Ascending aorta (tissue), 2 donors: ENCODE measurements around the gene SGCD. TPM values are rescaled to one million over a fixed set of nuclear protein-coding genes. Genes with fewer than 3 reads are reported as not detected.

ENCODE experiments used
- DNase-seq, 2 donors: peaks; one replicate each; pipeline ENCODE4 v3.0.0-alpha.2; 2019; ENCODE audit warnings: low spot score in 2 of 2
- H3K27ac ChIP-seq, 2 donors: fragments of 200-600 bp; sonication (generic); one replicate each; pipeline ENCODE4 v1.5.1; 2016 to 2017; ENCODE audit warnings: mild to moderate bottlenecking in 1 of 2
- H3K27me3 ChIP-seq: fragments of 200-600 bp; sonication (generic); one replicate; pipeline ENCODE4 v1.5.1; 2017
- H3K36me3 ChIP-seq, 2 donors: fragments of 200-600 bp; sonication (generic); one replicate each; pipeline ENCODE4 v1.5.1; 2016
- H3K4me1 ChIP-seq, 2 donors: fragments of 200-600 bp; sonication (generic); one replicate each; pipeline ENCODE4 v1.5.1; 2016 to 2017; ENCODE audit warnings: mild to moderate bottlenecking in 1 of 2
- H3K4me3 ChIP-seq, 2 donors: fragments of 200-600 bp; sonication (generic); one replicate each; pipeline ENCODE4 v1.5.1; 2016 to 2017; ENCODE audit warnings: mild to moderate bottlenecking in 1 of 2
- H3K9me3 ChIP-seq, 2 donors: fragments of 200-600 bp; sonication (generic); one replicate each; pipeline ENCODE4 v1.5.1; 2016
- intact Hi-C: fragments of 100-400 bp; cut with DNase I; formaldehyde crosslinking; loops from one replicate; pipeline ENCODE4 v1.15.1; 2023
- total RNA-seq: library from RNA; depleted of rRNA; stranded (reverse); fragments of >200 nt; gene quantifications from one replicate; pipeline ENCODE4 v1.1.0, GENCODE V29; 2016
- TF ChIP-seq, protein P1 (sequence below), 3 experiments: fragments of 200-600 bp in 2 of 3; fragments of 450-650 bp in 1 of 3; sonication (generic) in 2 of 3; IDR thresholded peaks; one replicate each; pipeline ENCODE4 v1.5.1; 2016 to 2019; ENCODE audit warnings: antibody characterized with exemption in 3 of 3, mild to moderate bottlenecking in 1 of 3, moderate library complexity in 1 of 3

Gene SGCD
- 4.0 TPM for total RNA-seq

DNA sequence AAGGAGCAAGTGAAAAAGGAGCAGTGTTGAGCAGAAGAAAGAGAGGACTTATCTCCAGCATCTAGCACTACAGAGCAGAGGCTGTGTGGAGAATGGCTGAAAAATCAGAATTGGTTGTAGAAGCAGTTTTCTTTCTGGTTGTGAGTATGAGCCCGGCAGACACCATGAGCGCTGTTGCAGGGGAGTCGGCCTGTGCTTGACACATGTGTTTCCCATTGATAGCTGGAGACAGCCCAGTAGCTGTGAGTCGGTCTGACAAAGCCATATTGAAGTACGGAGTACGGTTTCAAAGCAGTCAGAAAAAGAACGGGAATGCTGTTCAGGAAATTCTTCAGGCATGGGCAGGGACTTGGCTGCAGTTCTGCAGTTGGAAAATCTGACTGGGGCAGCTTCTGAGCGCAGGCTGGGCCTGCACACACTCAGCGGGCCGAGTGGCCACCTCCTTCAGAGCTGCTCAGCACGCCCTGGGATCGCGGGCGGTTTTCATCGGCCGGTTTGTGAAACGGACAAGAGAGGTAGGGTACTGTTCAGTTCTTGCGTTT is at the start of gene SGCD:
SGCD (plus strand) TSS at position 447 of the 542 bp plus-strand sequence.
- Histone ChIP-seq H3K4me3 (peak within 1 kb of the TSS; percentile 48 to 80), H3K9me3 (no peaks in the 10 kb centered on the region), H3K36me3 (no peaks in the 10 kb centered on the region), H3K27me3 (no peaks in the 10 kb centered on the region), H3K4me1 (peaks cover 0 to 14% of the 10 kb centered on the region in 2 donors), H3K27ac (peak within 1 kb of the TSS; percentile 81 to 86)
- TF ChIP-seq, protein P1, sequence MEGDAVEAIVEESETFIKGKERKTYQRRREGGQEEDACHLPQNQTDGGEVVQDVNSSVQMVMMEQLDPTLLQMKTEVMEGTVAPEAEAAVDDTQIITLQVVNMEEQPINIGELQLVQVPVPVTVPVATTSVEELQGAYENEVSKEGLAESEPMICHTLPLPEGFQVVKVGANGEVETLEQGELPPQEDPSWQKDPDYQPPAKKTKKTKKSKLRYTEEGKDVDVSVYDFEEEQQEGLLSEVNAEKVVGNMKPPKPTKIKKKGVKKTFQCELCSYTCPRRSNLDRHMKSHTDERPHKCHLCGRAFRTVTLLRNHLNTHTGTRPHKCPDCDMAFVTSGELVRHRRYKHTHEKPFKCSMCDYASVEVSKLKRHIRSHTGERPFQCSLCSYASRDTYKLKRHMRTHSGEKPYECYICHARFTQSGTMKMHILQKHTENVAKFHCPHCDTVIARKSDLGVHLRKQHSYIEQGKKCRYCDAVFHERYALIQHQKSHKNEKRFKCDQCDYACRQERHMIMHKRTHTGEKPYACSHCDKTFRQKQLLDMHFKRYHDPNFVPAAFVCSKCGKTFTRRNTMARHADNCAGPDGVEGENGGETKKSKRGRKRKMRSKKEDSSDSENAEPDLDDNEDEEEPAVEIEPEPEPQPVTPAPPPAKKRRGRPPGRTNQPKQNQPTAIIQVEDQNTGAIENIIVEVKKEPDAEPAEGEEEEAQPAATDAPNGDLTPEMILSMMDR (IDR thresholded peaks at IDR 0.05), result no peak
- intact Hi-C loops, result loop anchor here (10.0 kb wide), 1 partner anchor 382 kb away; no protein-coding TSS in a partner anchor
- peak; percentile 23 to 89 for DNase-seq

DNA sequence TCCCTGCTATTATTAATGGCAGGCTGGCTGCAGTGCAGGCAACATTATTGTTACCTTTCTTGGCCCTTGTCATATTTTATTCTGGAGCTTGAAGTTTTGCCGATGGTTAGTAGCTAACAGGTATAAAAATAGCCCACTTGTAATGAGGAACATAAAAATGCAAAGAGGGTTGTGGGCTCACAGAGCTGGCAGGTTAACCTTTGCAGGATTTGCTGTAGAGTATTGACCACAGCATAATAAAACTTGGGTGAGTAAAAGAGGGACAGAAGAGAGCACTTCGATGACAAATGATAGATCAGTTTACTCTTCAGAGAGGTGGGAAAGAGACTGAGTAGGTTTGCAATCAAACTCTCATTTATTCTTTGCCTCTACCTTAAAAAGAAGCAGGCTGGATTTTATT is 49.7 kb upstream of the SGCD start:
- H3K4me3 ChIP-seq, result no peak overlapping the region
- H3K27ac ChIP-seq, result no peak overlapping the region
- TF ChIP-seq, protein P1 (IDR thresholded peaks at IDR 0.05), result no peak
- H3K27me3 ChIP-seq, result no peaks in the 10 kb centered on the region
- H3K4me1 ChIP-seq, result no peaks in the 10 kb centered on the region
- no peaks in the 10 kb centered on the region for H3K36me3 ChIP-seq
- no peak for DNase-seq
- H3K9me3 ChIP-seq, result no peaks in the 10 kb centered on the region
- intact Hi-C loops, result no loop called here

DNA sequence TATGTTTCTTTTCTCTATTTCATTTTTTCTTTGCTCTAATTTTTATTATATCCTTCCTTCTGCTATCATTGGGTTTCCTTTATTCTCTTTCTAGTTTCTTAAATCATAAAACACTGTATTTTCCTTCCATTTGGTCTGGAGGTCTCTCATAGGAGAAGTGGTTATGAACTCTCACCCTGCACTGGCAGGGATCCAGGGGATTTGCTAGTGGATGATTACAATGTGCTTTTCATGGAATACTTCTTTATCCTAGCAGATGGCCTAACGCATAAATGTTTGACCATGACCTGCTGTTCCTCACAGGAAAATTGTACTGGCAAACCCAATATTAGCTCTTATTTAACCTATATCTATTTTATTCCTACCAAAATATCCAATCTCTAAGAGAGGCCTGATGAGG is 31.5 kb upstream of the SGCD start:
- TF ChIP-seq, protein P1 (IDR thresholded peaks at IDR 0.05), result no peak
- no peak for DNase-seq
- H3K4me3 ChIP-seq, result no peak overlapping the region
- no peaks in the 10 kb centered on the region for H3K27me3 ChIP-seq
- no peaks in the 10 kb centered on the region for H3K9me3 ChIP-seq
- H3K27ac ChIP-seq, result no peak overlapping the region
- H3K36me3 ChIP-seq, result no peaks in the 10 kb centered on the region
- intact Hi-C loops, result no loop called here
- no peaks in the 10 kb centered on the region for H3K4me1 ChIP-seq

DNA sequence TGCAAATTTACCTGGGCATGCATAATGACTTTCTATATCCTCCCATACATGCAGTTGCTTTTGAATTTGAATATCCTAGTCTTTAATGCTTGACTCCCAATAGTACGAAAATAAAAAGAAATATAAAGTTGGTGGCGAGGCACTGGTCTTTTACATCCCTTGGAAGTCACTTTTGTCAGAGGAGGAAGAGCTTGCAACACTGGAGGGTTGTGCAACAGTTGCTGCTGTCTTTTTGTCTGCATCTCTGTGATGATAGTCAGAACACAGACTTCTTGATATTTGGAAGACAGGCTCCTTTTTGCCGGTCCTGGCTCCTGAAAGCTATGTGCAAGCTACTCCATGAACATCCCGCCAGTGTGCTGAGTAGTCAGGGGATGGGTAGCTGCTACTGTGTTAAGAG is 16.8 kb upstream of the SGCD start:
- H3K27me3 ChIP-seq, result no peaks in the 10 kb centered on the region
- no peak for DNase-seq
- intact Hi-C loops, result no loop called here
- H3K9me3 ChIP-seq, result peaks cover 4 to 14% of the 10 kb centered on the region in 2 donors
- H3K36me3 ChIP-seq, result no peaks in the 10 kb centered on the region
- no peak overlapping the region for H3K27ac ChIP-seq
- TF ChIP-seq, protein P1 (IDR thresholded peaks at IDR 0.05), result no peak
- H3K4me1 ChIP-seq, result no peaks in the 10 kb centered on the region
- H3K4me3 ChIP-seq, result no peak overlapping the region

DNA sequence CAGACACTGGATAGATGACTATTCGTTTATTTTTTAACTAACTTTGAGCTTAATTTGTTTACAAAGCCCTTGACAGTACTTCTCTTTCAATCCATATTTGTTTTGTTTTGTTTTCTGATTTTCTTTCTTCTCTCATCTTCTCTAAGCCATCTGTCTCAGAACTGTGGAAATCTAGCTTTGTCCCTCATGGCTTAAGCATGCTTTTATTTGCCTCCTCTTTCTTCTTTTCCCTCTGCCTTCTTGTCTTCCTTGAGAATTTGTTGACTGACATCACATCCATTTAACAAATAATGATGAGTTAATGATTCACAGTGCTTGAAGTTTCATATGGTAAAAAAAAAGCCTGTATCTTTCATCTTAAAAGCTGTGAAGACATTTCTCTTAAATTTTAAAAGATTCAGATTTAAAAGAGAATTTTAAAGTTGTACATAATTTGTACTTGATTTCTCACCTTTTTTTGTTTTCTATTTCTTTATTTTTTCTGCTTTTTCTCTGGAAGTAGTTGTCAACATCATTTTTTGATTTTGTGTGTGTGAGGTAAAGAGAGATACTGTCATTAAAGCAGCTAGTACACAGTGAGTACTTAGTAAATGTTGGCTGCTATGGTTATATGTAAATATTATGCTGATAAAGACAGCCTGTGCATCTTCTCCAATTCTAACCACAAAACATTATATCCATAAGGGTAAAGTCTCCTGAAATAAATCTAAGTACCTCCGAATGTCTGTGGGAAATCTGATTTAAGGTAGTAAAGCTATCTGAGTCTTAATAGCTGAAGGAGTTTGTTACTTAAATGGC is 13.9 kb upstream of the SGCD start:
- TF ChIP-seq, protein P1 (IDR thresholded peaks at IDR 0.05), result no peak
- Histone ChIP-seq H3K36me3 (no peaks in the 10 kb centered on the region), H3K4me1 (no peaks in the 10 kb centered on the region), H3K27ac (no peak overlapping the region), H3K27me3 (no peaks in the 10 kb centered on the region), H3K9me3 (peaks cover 4 to 11% of the 10 kb centered on the region in 2 donors), H3K4me3 (no peak overlapping the region)
- intact Hi-C loops, result no loop called here
- DNase-seq, result no peak
